22Rv1 (cell line): ENCODE data around the gene TRIO.

Source experiments
- ZFX ChIP-seq: fragments of 450-650 bp; IDR thresholded peaks from 2 replicates; pipeline ENCODE4 v1.6.1; 2017; ENCODE audit warnings: antibody characterized with exemption, borderline replicate concordance
- TF ChIP-seq, protein P1 (sequence below): fragments of 450-650 bp; IDR thresholded peaks from 2 replicates; pipeline ENCODE4 v1.5.1; 2017; ENCODE audit warnings: mild to moderate bottlenecking

DNA sequence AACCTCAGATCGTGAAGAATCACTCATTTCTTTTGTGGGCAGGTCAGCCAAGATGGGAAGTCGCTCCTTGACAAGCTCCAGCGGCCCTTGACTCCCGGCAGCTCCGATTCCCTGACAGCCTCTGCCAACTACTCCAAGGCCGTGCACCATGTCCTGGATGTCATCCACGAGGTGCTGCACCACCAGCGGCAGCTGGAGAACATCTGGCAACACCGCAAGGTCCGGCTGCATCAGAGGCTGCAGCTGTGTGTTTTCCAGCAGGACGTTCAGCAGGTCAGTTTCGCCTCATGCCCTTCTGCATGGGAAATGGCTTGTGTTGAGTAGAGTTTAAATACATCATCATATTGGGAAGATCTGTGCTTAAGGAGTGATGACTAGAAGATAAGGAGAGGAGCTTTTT is 173.3 kb downstream of the TRIO start:
- TF ChIP-seq, protein P1, sequence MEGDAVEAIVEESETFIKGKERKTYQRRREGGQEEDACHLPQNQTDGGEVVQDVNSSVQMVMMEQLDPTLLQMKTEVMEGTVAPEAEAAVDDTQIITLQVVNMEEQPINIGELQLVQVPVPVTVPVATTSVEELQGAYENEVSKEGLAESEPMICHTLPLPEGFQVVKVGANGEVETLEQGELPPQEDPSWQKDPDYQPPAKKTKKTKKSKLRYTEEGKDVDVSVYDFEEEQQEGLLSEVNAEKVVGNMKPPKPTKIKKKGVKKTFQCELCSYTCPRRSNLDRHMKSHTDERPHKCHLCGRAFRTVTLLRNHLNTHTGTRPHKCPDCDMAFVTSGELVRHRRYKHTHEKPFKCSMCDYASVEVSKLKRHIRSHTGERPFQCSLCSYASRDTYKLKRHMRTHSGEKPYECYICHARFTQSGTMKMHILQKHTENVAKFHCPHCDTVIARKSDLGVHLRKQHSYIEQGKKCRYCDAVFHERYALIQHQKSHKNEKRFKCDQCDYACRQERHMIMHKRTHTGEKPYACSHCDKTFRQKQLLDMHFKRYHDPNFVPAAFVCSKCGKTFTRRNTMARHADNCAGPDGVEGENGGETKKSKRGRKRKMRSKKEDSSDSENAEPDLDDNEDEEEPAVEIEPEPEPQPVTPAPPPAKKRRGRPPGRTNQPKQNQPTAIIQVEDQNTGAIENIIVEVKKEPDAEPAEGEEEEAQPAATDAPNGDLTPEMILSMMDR = no peak
- no peak for TF ChIP-seq ZFX
